ENCODE data around the gene PIEZO2. TPM values are rescaled to one million over a fixed set of nuclear protein-coding genes. Genes with fewer than 3 reads are reported as not detected.

PIEZO2 gene
- total RNA-seq, 1 donor from 2014 or later: 134 TPM

DNA sequence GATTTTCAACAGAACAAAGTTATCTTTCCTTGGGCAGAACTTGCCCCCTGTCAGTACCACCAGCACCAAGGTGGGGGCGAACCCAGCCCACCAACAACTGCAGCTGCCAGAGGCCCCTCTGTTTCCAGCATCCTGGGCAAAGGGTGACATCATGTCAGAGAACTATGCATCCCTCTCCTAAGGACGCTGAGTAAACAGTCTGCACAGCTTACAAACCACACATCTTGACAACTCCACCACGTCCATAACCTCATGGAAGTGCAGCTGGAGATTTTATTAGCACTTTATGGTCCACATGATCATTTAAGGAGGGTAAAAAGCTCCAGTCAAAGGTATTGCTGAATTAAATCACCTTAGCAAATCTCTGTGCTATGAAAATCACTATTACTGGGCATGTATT is 40.4 kb downstream of the PIEZO2 start:
- Mint-ChIP-seq H3K4me1 (ENCODE audit: unreplicated experiment) (peaks cover 35% of the 10 kb centered on the region), H3K9me3 (ENCODE audit: unreplicated experiment) (peaks cover 3% of the 10 kb centered on the region), H3K4me3 (ENCODE audit: unreplicated experiment) (no peak overlapping the region), H3K36me3 (ENCODE audit: unreplicated experiment) (peaks cover 11% of the 10 kb centered on the region), H3K27ac (ENCODE audit: unreplicated experiment) (no peak overlapping the region), H3K27me3 (ENCODE audit: unreplicated experiment) (no peaks in the 10 kb centered on the region)
- TF ChIP-seq, protein P1, sequence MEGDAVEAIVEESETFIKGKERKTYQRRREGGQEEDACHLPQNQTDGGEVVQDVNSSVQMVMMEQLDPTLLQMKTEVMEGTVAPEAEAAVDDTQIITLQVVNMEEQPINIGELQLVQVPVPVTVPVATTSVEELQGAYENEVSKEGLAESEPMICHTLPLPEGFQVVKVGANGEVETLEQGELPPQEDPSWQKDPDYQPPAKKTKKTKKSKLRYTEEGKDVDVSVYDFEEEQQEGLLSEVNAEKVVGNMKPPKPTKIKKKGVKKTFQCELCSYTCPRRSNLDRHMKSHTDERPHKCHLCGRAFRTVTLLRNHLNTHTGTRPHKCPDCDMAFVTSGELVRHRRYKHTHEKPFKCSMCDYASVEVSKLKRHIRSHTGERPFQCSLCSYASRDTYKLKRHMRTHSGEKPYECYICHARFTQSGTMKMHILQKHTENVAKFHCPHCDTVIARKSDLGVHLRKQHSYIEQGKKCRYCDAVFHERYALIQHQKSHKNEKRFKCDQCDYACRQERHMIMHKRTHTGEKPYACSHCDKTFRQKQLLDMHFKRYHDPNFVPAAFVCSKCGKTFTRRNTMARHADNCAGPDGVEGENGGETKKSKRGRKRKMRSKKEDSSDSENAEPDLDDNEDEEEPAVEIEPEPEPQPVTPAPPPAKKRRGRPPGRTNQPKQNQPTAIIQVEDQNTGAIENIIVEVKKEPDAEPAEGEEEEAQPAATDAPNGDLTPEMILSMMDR (IDR thresholded peaks at IDR 0.05): no peak
- no peak for DNase-seq (ENCODE audit: extremely low spot score, unreplicated experiment)

DNA sequence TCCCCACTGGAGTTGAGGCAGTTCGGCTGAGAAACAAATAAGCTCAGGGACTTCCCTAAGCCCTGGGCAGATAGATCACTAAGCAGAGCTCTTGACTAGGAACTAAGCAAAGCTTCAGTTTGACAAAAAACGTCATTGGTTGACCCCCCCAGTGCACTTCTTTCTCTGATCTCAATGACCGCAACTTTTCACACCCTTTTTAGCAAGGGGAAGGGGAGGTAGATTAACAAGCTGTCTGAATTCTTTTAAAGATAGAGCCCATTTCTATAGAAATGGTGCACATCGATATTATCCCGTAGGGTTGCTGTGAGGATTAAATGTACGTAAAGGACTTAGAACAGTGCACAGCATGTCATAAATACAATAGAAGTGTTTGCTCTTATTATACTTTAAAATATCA is 42.5 kb downstream of the PIEZO2 start:
- Mint-ChIP-seq H3K36me3 (ENCODE audit: unreplicated experiment) (peaks cover 7% of the 10 kb centered on the region), H3K9me3 (ENCODE audit: unreplicated experiment) (peaks cover 3% of the 10 kb centered on the region), H3K27ac (ENCODE audit: unreplicated experiment) (no peak overlapping the region), H3K27me3 (ENCODE audit: unreplicated experiment) (no peaks in the 10 kb centered on the region), H3K4me3 (ENCODE audit: unreplicated experiment) (no peak overlapping the region), H3K4me1 (ENCODE audit: unreplicated experiment) (peaks cover 16% of the 10 kb centered on the region)
- no peak for DNase-seq (ENCODE audit: extremely low spot score, unreplicated experiment)
- TF ChIP-seq, protein P1 (IDR thresholded peaks at IDR 0.05): no peak

DNA sequence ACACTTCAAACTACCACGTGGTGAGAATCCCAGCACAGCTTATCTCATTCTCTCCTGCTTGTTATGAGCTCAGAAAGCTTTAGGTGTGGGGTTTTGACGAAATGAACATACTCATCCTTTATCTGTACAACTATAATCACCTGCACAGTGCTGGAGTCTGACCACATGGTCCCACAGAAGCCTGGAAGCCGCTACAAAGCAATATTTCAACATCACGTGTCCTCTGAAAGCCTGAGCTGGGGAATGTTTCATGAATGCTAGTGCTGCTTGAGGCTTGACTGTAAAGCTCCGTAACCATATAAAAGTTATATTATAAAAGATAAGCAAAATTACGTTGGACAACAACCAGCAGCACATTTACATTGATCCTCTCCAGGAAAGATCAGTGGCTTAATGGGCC is 43.9 kb downstream of the PIEZO2 start:
- no peaks in the 10 kb centered on the region for H3K9me3 Mint-ChIP-seq (ENCODE audit: unreplicated experiment)
- no peak overlapping the region for H3K27ac Mint-ChIP-seq (ENCODE audit: unreplicated experiment)
- H3K4me3 Mint-ChIP-seq (ENCODE audit: unreplicated experiment): no peak overlapping the region
- DNase-seq (ENCODE audit: extremely low spot score, unreplicated experiment): no peak
- TF ChIP-seq, protein P1 (IDR thresholded peaks at IDR 0.05): no peak
- H3K4me1 Mint-ChIP-seq (ENCODE audit: unreplicated experiment): peaks cover 10% of the 10 kb centered on the region
- no peaks in the 10 kb centered on the region for H3K27me3 Mint-ChIP-seq (ENCODE audit: unreplicated experiment)
- peaks cover 4% of the 10 kb centered on the region for H3K36me3 Mint-ChIP-seq (ENCODE audit: unreplicated experiment)

DNA sequence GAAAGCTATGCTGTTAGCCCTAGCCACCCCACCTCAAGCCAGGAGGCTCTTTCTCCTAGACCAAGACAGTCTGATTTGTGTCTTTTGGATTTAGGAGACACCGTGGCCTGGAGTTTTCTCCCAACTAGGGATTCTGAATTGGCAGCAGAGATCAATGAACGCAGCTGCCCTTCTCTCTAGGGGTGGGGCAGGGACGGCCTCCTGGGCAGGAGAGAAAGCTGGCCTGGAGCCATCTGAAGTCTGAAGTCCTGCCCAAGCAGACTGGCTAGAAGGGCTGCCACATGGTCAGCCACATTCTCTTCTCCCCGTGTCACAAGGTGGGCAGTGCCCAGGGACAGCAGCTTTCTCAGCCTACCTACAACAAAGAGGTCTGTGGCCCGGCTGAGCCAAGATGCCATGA is 45.1 kb downstream of the PIEZO2 start:
- H3K36me3 Mint-ChIP-seq (ENCODE audit: unreplicated experiment): no peaks in the 10 kb centered on the region
- H3K9me3 Mint-ChIP-seq (ENCODE audit: unreplicated experiment): no peaks in the 10 kb centered on the region
- H3K27ac Mint-ChIP-seq (ENCODE audit: unreplicated experiment): no peak overlapping the region
- no peaks in the 10 kb centered on the region for H3K27me3 Mint-ChIP-seq (ENCODE audit: unreplicated experiment)
- TF ChIP-seq, protein P1 (IDR thresholded peaks at IDR 0.05): no peak
- no peak overlapping the region for H3K4me3 Mint-ChIP-seq (ENCODE audit: unreplicated experiment)
- H3K4me1 Mint-ChIP-seq (ENCODE audit: unreplicated experiment): peaks cover 10% of the 10 kb centered on the region
- no peak for DNase-seq (ENCODE audit: extremely low spot score, unreplicated experiment)

DNA sequence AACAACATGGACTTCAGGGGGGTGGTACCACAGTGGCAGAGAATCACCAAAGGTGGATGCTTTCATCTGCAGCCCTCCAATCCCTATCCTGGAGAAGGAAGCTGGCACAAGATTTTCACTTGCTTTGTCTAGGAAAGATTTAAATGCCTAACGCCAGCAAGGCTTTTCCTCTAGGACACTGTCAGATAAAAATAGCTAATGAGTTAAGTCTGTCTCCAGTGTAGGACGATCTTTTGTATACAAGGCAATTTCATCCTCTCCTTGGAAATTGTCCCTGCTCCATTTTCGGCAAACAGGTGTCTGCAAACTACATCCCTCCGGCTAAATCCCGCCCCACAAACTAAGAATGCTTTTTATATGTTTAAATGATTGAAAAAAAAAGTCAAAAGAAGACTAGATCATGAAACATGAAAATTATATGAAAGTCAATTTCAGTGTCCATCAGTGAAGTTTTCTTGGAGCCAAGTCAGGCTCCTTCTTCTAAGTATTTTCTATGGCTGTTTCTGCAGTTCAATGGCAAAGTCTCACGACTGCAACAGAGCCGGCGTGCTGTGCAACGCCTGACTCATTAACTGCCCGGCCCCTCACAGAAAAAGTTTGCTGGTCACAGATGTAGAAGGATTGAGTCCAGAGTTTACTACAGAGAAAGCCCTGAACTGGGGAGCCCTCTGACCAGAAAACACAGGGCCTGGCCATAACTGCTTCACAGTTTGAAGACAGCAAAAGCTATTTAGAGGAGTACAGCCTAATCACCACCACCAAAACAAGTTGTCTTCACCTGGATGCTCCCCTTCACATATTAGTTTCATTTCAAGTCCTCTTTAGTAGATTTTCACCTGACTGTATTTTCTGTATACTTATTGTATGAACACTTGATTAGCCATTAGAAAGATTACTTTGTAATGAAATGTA is 52.3 kb downstream of the PIEZO2 start:
- Mint-ChIP-seq H3K27me3 (ENCODE audit: unreplicated experiment) (no peaks in the 10 kb centered on the region), H3K36me3 (ENCODE audit: unreplicated experiment) (no peaks in the 10 kb centered on the region), H3K9me3 (ENCODE audit: unreplicated experiment) (no peaks in the 10 kb centered on the region), H3K4me1 (ENCODE audit: unreplicated experiment) (peaks cover 31% of the 10 kb centered on the region), H3K4me3 (ENCODE audit: unreplicated experiment) (no peak overlapping the region), H3K27ac (ENCODE audit: unreplicated experiment) (no peak overlapping the region)
- DNase-seq (ENCODE audit: extremely low spot score, unreplicated experiment): no peak
- TF ChIP-seq, protein P1 (IDR thresholded peaks at IDR 0.05): no peak
